Adrenal gland (tissue), 12 donors: ENCODE data around the gene TPM1. TPM values are rescaled to one million over a fixed set of nuclear protein-coding genes. Genes with fewer than 3 reads are reported as not detected.

Experiments
- DNase-seq, 7 donors: peaks; one replicate each; pipeline ENCODE4 v3.0.0-alpha.2; 2019 to 2020
- H3K27ac ChIP-seq, 5 donors: fragments of 200-600 bp; sonication (generic) in 4 of 5; 1 replicate in 3 of 5; 2 replicates in 2 of 5; pipeline versions ENCODE4 v1.5.1 to v1.8.0; 2016 to 2020; ENCODE audit warnings: mild to moderate bottlenecking in 1 of 5
- H3K27me3 ChIP-seq: fragments of 200-600 bp; 2 replicates; pipeline ENCODE4 v1.8.0; 2021
- H3K36me3 ChIP-seq, 2 donors: fragments of 200-600 bp; replicated peaks in 1 of 2; 1 replicate in 1 of 2; 2 replicates in 1 of 2; pipeline versions ENCODE4 v1.5.1 to v1.8.0; 2018 to 2022
- H3K4me1 ChIP-seq, 2 donors: fragments of 200-600 bp; replicated peaks in 1 of 2; 1 replicate in 1 of 2; 2 replicates in 1 of 2; pipeline versions ENCODE4 v1.5.1 to v1.8.0; 2018 to 2021
- H3K4me3 ChIP-seq, 4 donors: fragments of 200-600 bp; sonication (generic) in 3 of 4; one replicate each; pipeline ENCODE4 v1.5.1; 2016 to 2018
- H3K9me3 ChIP-seq, 3 donors: fragments of 200-600 bp; sonication (generic) in 1 of 3; replicated peaks in 1 of 3; 1 replicate in 2 of 3; 2 replicates in 1 of 3; pipeline versions ENCODE4 v1.5.1 to v1.8.0; 2016 to 2021
- CTCF ChIP-seq, 6 experiments: fragments of 450-650 bp in 4 of 6; fragments of 200-600 bp in 2 of 6; sonication (generic) in 1 of 6; IDR thresholded peaks; 1 replicate in 5 of 6; 2 replicates in 1 of 6; pipeline versions ENCODE4 v1.5.1 to v1.8.0; 2016 to 2021; ENCODE audit warnings: antibody characterized with exemption in 6 of 6, mild to moderate bottlenecking in 2 of 6, moderate library complexity in 1 of 6
- POLR2A ChIP-seq, 2 donors: fragments of 450-650 bp; IDR thresholded peaks; one replicate each; pipeline ENCODE4 v1.6.1; 2017; ENCODE audit warnings: antibody characterized with exemption in 2 of 2, mild to moderate bottlenecking in 2 of 2, moderate library complexity in 1 of 2
- WGBS, 4 donors: extraction: QIAGEN DNeasy Blood & Tissue Kit in 2 of 4; methylation state at CpG; one replicate each; pipeline versions ENCODE4 v1.1.5 to v1.1.7; 2013 to 2017; 5-methylcytosine and 5-hydroxymethylcytosine counted together
- intact Hi-C, 2 donors: fragments of 100-400 bp; cut with DNase I; formaldehyde crosslinking; loops; one replicate each; pipeline versions ENCODE4 v1.14.1 to v1.15.0; 2022 to 2023
- polyA plus RNA-seq, 3 donors: library from polyadenylated mRNA; stranded (reverse); fragments of 200-250 nt in 2 of 3; fragments of 350-450 nt in 1 of 3; fragmentation: Illumina TruSeq in 1 of 3; extraction: RNeasy Lipid Tissue Mini Kit (QIAGEN cat#74804) in 1 of 3; gene quantifications; one replicate each; pipeline ENCODE4 v1.2.3, GENCODE V29; 2013 to 2014
- total RNA-seq, 9 donors: library from RNA; depleted of rRNA in 4 of 9; stranded (reverse); fragments of >200 nt in 4 of 9; fragments of 120-200 nt in 1 of 9; fragmentation: NEBNext Ultra II Directional in 1 of 9; extraction: Animal tissue kit (Norgen Biotek cat#: 25700) in 1 of 9; gene quantifications; one replicate each; pipeline versions ENCODE4 v1.1.0 to v1.2.4, GENCODE V29; 2013 to 2023
- donor health status: healthy with polysubstance abuse.
- donor health status: Bipolar disorder and iron deficiency.
- donor health status: DM: yes; HTN: yes; CAD: no.
- donor health status: DM: no; HTN: no; CAD: no.
- donor health status: DM: no; HTN: no; CAD: no.
- donor health status: DM: yes; HTN: yes; CAD: no.

TPM1 gene
- total and polyA plus RNA-seq, 12 donors = 81.8 to 246 (median 167) TPM

- TF ChIP-seq POLR2A (IDR thresholded peaks at IDR 0.05) (no peak), CTCF (IDR thresholded peaks at IDR 0.05) (no peak)
- H3K9me3 ChIP-seq = no peaks in the 10 kb centered on the region
- no peaks in the 10 kb centered on the region for H3K27me3 ChIP-seq
- H3K4me1 ChIP-seq = peaks cover 12 to 34% of the 10 kb centered on the region in 2 donors
- intact Hi-C loops = no loop called here
- DNase-seq = peak in 3 of 7 donors; percentile 26 to 32 (median 32)
- 29 to 37% (median 35%) methylated on average over 17 of the region's 17 CpGs for WGBS, 4 donors
- H3K36me3 ChIP-seq = peaks cover 0 to 19% of the 10 kb centered on the region in 2 donors
- H3K4me3 ChIP-seq = peak overlapping the region in 1 of 4 donors; percentile 11
- peak overlapping the region in 4 of 5 donors; percentile 47 to 75 (median 54) for H3K27ac ChIP-seq
Measured at GRCh38 chr15:63075015-63075983, 32.8 kb downstream of the TPM1 start.

- no peak for DNase-seq
- 61 to 69% (median 67%) methylated on average over 11 to 12 of the region's 12 CpGs for WGBS, 4 donors
- H3K27me3 ChIP-seq = no peaks in the 10 kb centered on the region
- peaks cover 0 to 11% of the 10 kb centered on the region in 2 donors for H3K36me3 ChIP-seq
- H3K4me3 ChIP-seq = no peak overlapping the region
- H3K4me1 ChIP-seq = peaks cover 14 to 34% of the 10 kb centered on the region in 2 donors
- peak overlapping the region in 3 of 5 donors; percentile 51 to 75 (median 56) for H3K27ac ChIP-seq
- TF ChIP-seq POLR2A (IDR thresholded peaks at IDR 0.05) (no peak), CTCF (IDR thresholded peaks at IDR 0.05) (no peak)
- intact Hi-C loops = no loop called here
- no peaks in the 10 kb centered on the region for H3K9me3 ChIP-seq
Measured at GRCh38 chr15:63075984-63076713, 33.6 kb downstream of the TPM1 start.

- intact Hi-C loops = no loop called here
- DNase-seq = no peak
- no peaks in the 10 kb centered on the region for H3K27me3 ChIP-seq
- peaks cover 14 to 34% of the 10 kb centered on the region in 2 donors for H3K4me1 ChIP-seq
- TF ChIP-seq POLR2A (IDR thresholded peaks at IDR 0.05) = no peak
- TF ChIP-seq CTCF (IDR thresholded peaks at IDR 0.05) = no peak
- H3K27ac ChIP-seq = no peak overlapping the region
- peaks cover 0 to 5% of the 10 kb centered on the region in 2 donors for H3K36me3 ChIP-seq
- 79 to 93% (median 84%) methylated on average over 4 of the region's 4 CpGs for WGBS, 4 donors
- H3K9me3 ChIP-seq = no peaks in the 10 kb centered on the region
- no peak overlapping the region for H3K4me3 ChIP-seq
Measured at GRCh38 chr15:63076714-63077046, 34.1 kb downstream of the TPM1 start.

GRCh38 chr15:63077952-63078351, 35.4 kb downstream of the TPM1 start:
- TF ChIP-seq CTCF (IDR thresholded peaks at IDR 0.05) = no peak
- TF ChIP-seq POLR2A (IDR thresholded peaks at IDR 0.05) = no peak
- intact Hi-C loops = no loop called here
- 86 to 94% (median 89%) methylated on average over 6 of the region's 6 CpGs for WGBS, 4 donors
- H3K36me3 ChIP-seq = no peaks in the 10 kb centered on the region
- no peak for DNase-seq
- no peak overlapping the region for H3K27ac ChIP-seq
- H3K27me3 ChIP-seq = no peaks in the 10 kb centered on the region
- H3K9me3 ChIP-seq = no peaks in the 10 kb centered on the region
- no peak overlapping the region for H3K4me3 ChIP-seq
- H3K4me1 ChIP-seq = peaks cover 14 to 34% of the 10 kb centered on the region in 2 donors
